AG04450 (cell line): ENCODE results near the gene CLMN. TPM values are rescaled to one million over a fixed set of nuclear protein-coding genes. Genes with fewer than 3 reads are reported as not detected.

Experiments
- CTCF ChIA-PET: fragments of 300-600, 350-600 bp; formaldehyde crosslinking; extraction: SDS; loops from one replicate; lab custom pipeline; 2022; ENCODE audit warnings: antibody characterized with exemption, inconsistent platforms; lab: Charles Lee
- POLR2A ChIA-PET: fragments of 350-600 bp; formaldehyde crosslinking; extraction: SDS; loops from one replicate; lab custom pipeline; 2021; ENCODE audit warnings: antibody characterized with exemption, inconsistent platforms; lab: Yijun Ruan, JAX
- DNase-seq: peaks from one replicate; pipeline ENCODE4 v3.0.0-alpha.2; 2011; ENCODE audit warnings: low read depth, low spot score
- H3K27ac ChIP-seq: one replicate; pipeline ENCODE4 v1.5.1; 2012; ENCODE audit warnings: low read depth, low read length, control low read depth
- H3K27me3 ChIP-seq: one replicate; pipeline ENCODE4 v1.6.0; 2012; ENCODE audit warnings: low read length; ENCODE audit not compliant: control insufficient read depth, insufficient read depth
- H3K4me3 ChIP-seq: 2 replicates; pipeline ENCODE4 v1.5.1; 2011; ENCODE audit warnings: mild to moderate bottlenecking, low read depth, low read length, control low read depth
- H3K9me3 ChIP-seq: 2 replicates; pipeline ENCODE4 v1.5.1; 2012; ENCODE audit warnings: low read length; ENCODE audit not compliant: control insufficient read depth, insufficient read depth
- CTCF ChIP-seq: IDR thresholded peaks from 2 replicates; pipeline ENCODE4 v1.5.1; 2011; ENCODE audit warnings: low read depth, low read length, control low read depth, inconsistent platforms
- polyA plus RNA-seq: library from polyadenylated mRNA; depleted of rRNA; stranded (reverse); fragments of >200 nt; gene quantifications from 2 replicates; pipeline ENCODE4 v1.2.3, GENCODE V29; 2011

Gene CLMN
- polyA plus RNA-seq, 1 experiment = 0.09 TPM

- Histone ChIP-seq H3K27me3 (no peaks in the 10 kb centered on the region), H3K9me3 (no peaks in the 10 kb centered on the region), H3K27ac (no peak overlapping the region), H3K4me3 (no peak overlapping the region)
- TF ChIP-seq CTCF = no peak
- DNase-seq = no peak
- POLR2A ChIA-PET = no interaction called here
- CTCF ChIA-PET = no interaction called here
Measured at GRCh38 chr14:95200404-95200803, 119.3 kb downstream of the CLMN start.

- ChIA-PET CTCF (no interaction called here), POLR2A (no interaction called here)
- H3K27ac ChIP-seq = no peak overlapping the region
- H3K4me3 ChIP-seq = no peak overlapping the region
- DNase-seq = no peak
- no peaks in the 10 kb centered on the region for H3K27me3 ChIP-seq
- TF ChIP-seq CTCF = no peak
- H3K9me3 ChIP-seq = no peaks in the 10 kb centered on the region
Measured at GRCh38 chr14:95199298-95199983, 120.3 kb downstream of the CLMN start.

GRCh38 chr14:95198320-95198719 lies 121.4 kb downstream of the CLMN start:
- Histone ChIP-seq H3K4me3 (no peak overlapping the region), H3K27me3 (no peaks in the 10 kb centered on the region), H3K9me3 (no peaks in the 10 kb centered on the region), H3K27ac (no peak overlapping the region)
- TF ChIP-seq CTCF = no peak
- DNase-seq = no peak
- CTCF ChIA-PET = no interaction called here
- POLR2A ChIA-PET = interaction anchor here (0.7 kb wide), 1 partner anchor 431 kb away, joined by 5 read pairs; no protein-coding TSS in a partner anchor

GRCh38 chr14:95197551-95197950 lies 122.2 kb downstream of the CLMN start:
- no peak for TF ChIP-seq CTCF
- CTCF ChIA-PET = no interaction called here

GRCh38 chr14:95196826-95197545 lies 122.7 kb downstream of the CLMN start:
- peak overlapping the region; percentile 11 for H3K27ac ChIP-seq
- H3K4me3 ChIP-seq = no peak overlapping the region
- H3K9me3 ChIP-seq = no peaks in the 10 kb centered on the region
- DNase-seq = no peak
- no peaks in the 10 kb centered on the region for H3K27me3 ChIP-seq
- ChIA-PET POLR2A (no interaction called here), CTCF (no interaction called here)
- no peak for TF ChIP-seq CTCF

More at GRCh38 chr14:95197551-95197950, 122.2 kb downstream of the CLMN start:
- no peaks in the 10 kb centered on the region for H3K9me3 ChIP-seq
- no peak overlapping the region for H3K27ac ChIP-seq
- no peak for DNase-seq
- POLR2A ChIA-PET = no interaction called here
- no peak overlapping the region for H3K4me3 ChIP-seq
- no peaks in the 10 kb centered on the region for H3K27me3 ChIP-seq
